ENCODE results near the gene STX2.
"Not testable (repeated sequence)": the region's sequence is repeated elsewhere in the genome, so short reads cannot be mapped to it uniquely, and the experiment has no call there.

Gene STX2

GRCh38 chr12:130870442-130871285 is 31.6 kb upstream of the STX2 start:
- DNase-seq (ENCODE audit: low spot score) = peak; percentile 84

- DNase-seq (ENCODE audit: low spot score) = no peak
Measured at GRCh38 chr12:130868412-130868811, 29.4 kb upstream of the STX2 start.

- no peak for DNase-seq (ENCODE audit: low spot score)
Measured at GRCh38 chr12:130863298-130863697, 24.2 kb upstream of the STX2 start.

GRCh38 chr12:130862771-130863170 is 23.7 kb upstream of the STX2 start:
- not testable (repeated sequence) for DNase-seq (ENCODE audit: low spot score)

- DNase-seq (ENCODE audit: low spot score) = no peak
Measured at GRCh38 chr12:130862161-130862560, 23.1 kb upstream of the STX2 start.

- no peak for DNase-seq (ENCODE audit: low spot score)
Measured at GRCh38 chr12:130860311-130860710, 21.3 kb upstream of the STX2 start.

GRCh38 chr12:130859161-130859560 is 20.1 kb upstream of the STX2 start:
- no peak for DNase-seq (ENCODE audit: low spot score)

GRCh38 chr12:130858084-130858483 is 19.0 kb upstream of the STX2 start:
- DNase-seq (ENCODE audit: low spot score) = no peak

GRCh38 chr12:130856088-130856487 is 17.0 kb upstream of the STX2 start:
- DNase-seq (ENCODE audit: low spot score) = no peak

GRCh38 chr12:130850418-130851021 is 11.5 kb upstream of the STX2 start:
- DNase-seq (ENCODE audit: low spot score) = no peak

- DNase-seq (ENCODE audit: low spot score) = no peak
Measured at GRCh38 chr12:130849561-130850417, 10.7 kb upstream of the STX2 start.

GRCh38 chr12:130848785-130849305 is 9.8 kb upstream of the STX2 start:
- not testable (repeated sequence) for DNase-seq (ENCODE audit: low spot score)

- DNase-seq (ENCODE audit: low spot score) = not testable (repeated sequence)
Measured at GRCh38 chr12:130848105-130848504, 9.1 kb upstream of the STX2 start.

GRCh38 chr12:130847112-130847511 is 8.1 kb upstream of the STX2 start:
- no peak for DNase-seq (ENCODE audit: low spot score)

- no peak for DNase-seq (ENCODE audit: low spot score)
Measured at GRCh38 chr12:130846369-130846768, 7.3 kb upstream of the STX2 start.

- DNase-seq (ENCODE audit: low spot score) = no peak
Measured at GRCh38 chr12:130839770-130840404, 837 bp upstream of the STX2 start.

- no peak for DNase-seq (ENCODE audit: low spot score)
Measured at GRCh38 chr12:130838284-130838950, 633 bp downstream of the STX2 start.

GRCh38 chr12:130835436-130835835 is 3.6 kb downstream of the STX2 start:
- no peak for DNase-seq (ENCODE audit: low spot score)

- no peak for DNase-seq (ENCODE audit: low spot score)
Measured at GRCh38 chr12:130835011-130835410, 4.0 kb downstream of the STX2 start.

- no peak for DNase-seq (ENCODE audit: low spot score)
Measured at GRCh38 chr12:130832561-130833209, 6.4 kb downstream of the STX2 start.

- no peak for DNase-seq (ENCODE audit: low spot score)
Measured at GRCh38 chr12:130831876-130832405, 7.1 kb downstream of the STX2 start.
